GM12875 (cell line): Measurements from ENCODE around the gene STON2.
"Not testable (repeated sequence)": the region's sequence is repeated elsewhere in the genome, so short reads cannot be mapped to it uniquely, and the experiment has no call there.

Experiments
- H3K4me3 ChIP-seq: one replicate; pipeline ENCODE4 v1.5.1; 2011; ENCODE audit warnings: low read depth, low read length, control low read depth
- TF ChIP-seq, protein P1 (sequence below): IDR thresholded peaks from 2 replicates; pipeline ENCODE4 v1.5.1; 2011; ENCODE audit warnings: low read depth, mild to moderate bottlenecking, control low read depth, inconsistent platforms, low read length, moderate library complexity, borderline replicate concordance; ENCODE audit not compliant: insufficient read depth

Gene STON2

DNA sequence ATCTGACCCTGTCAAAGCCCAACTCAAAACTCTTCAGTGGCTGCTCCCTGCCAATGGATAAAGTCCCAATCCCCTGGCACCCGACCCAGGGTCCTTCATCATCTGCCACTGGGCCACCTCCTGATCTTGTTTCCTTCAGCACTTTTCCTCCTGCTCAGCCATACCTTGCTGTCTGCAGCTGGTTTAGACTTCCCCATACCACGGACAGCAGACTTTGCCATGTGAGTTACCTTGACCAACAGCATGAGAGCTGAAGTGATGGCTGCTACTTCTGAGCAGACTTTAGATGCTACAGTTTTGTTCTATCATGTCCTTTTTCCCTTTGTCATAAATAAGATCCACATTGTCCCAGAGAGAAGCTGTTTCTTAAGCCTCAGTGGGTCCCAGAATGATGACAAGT, 33.3 kb upstream of the STON2 start:
- H3K4me3 ChIP-seq, result no peak overlapping the region
- TF ChIP-seq, protein P1, sequence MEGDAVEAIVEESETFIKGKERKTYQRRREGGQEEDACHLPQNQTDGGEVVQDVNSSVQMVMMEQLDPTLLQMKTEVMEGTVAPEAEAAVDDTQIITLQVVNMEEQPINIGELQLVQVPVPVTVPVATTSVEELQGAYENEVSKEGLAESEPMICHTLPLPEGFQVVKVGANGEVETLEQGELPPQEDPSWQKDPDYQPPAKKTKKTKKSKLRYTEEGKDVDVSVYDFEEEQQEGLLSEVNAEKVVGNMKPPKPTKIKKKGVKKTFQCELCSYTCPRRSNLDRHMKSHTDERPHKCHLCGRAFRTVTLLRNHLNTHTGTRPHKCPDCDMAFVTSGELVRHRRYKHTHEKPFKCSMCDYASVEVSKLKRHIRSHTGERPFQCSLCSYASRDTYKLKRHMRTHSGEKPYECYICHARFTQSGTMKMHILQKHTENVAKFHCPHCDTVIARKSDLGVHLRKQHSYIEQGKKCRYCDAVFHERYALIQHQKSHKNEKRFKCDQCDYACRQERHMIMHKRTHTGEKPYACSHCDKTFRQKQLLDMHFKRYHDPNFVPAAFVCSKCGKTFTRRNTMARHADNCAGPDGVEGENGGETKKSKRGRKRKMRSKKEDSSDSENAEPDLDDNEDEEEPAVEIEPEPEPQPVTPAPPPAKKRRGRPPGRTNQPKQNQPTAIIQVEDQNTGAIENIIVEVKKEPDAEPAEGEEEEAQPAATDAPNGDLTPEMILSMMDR, result no peak

DNA sequence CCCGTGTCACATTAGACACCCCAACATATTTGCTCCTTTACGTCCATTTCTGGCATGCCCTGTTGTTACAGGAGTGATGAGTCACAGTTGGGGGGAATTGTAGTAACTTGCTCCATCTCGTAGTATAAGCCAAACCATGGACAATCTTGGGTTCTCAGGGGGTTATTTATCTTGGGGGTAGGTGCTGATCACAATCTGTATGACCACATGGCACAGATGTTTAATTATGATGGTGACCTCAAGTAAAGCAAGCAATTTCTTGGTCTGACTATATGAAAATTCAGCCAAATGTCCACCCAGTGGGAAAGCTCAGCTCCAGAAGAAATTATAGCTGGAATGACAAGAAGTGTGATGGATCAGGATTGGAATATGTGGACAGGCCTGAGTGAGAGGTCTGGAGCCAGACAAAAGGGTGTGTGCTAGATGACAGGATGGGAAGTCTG, 32.1 kb upstream of the STON2 start:
- H3K4me3 ChIP-seq, result no peak overlapping the region
- TF ChIP-seq, protein P1, result no peak

DNA sequence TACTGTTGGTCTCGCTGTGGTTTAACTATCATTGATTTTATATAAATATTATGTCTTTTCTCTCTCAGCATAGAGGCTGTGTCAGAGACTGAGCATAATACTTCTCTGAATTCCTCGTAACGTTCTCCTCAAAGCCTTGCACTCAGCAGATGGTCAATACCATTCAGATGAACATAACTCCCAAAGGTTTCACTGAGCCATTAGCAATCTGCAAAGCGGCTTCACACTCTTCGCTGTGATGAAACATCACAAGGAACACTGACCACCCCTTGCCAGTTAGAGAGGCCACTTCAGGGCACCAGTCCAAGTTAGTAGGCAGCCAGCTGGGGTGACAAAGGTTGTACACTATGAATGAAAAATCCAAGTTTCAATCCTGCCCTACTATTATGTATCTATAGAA, 30.1 kb upstream of the STON2 start:
- TF ChIP-seq, protein P1, result no peak
- H3K4me3 ChIP-seq, result no peak overlapping the region

DNA sequence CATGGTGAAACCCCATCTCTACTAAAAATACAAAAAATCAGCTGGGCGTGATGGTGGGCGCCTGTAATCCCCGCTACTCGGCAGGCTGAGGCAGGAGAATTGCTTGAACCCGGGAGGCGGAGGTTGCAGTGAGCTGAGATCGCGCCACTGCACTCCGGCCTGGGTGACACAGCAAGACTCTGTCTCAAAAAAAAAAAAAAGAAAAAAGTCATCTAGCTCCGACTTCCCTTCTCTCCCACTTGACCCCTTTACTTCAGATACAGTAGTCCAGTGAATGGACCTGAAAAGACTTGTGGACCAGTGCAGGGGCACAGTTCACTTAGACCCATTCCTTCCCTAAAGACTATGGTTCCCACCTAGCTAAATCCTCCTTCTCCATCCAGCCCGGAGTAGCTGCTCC, 29.6 kb upstream of the STON2 start:
- not testable (repeated sequence) for H3K4me3 ChIP-seq

DNA sequence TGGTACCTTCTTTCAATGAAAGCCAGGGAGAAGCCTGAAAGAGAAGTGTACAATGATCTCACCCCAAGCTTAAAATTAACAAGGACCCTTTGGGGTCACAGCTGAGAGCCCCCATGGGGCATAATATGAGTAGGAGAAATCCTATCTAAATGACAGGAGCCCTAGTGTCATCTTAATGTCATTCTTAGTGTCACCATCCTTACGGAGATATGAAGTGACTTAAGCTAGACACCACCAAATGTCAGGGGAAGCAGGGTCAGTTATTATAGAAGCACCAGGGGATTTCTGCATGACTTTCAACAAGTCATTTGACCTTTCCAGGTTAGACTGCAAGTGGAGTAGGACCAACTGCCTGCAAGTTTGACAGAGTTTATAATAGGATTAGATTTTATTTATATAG, 28.9 kb upstream of the STON2 start:
- TF ChIP-seq, protein P1, result no peak
- H3K4me3 ChIP-seq, result no peak overlapping the region

DNA sequence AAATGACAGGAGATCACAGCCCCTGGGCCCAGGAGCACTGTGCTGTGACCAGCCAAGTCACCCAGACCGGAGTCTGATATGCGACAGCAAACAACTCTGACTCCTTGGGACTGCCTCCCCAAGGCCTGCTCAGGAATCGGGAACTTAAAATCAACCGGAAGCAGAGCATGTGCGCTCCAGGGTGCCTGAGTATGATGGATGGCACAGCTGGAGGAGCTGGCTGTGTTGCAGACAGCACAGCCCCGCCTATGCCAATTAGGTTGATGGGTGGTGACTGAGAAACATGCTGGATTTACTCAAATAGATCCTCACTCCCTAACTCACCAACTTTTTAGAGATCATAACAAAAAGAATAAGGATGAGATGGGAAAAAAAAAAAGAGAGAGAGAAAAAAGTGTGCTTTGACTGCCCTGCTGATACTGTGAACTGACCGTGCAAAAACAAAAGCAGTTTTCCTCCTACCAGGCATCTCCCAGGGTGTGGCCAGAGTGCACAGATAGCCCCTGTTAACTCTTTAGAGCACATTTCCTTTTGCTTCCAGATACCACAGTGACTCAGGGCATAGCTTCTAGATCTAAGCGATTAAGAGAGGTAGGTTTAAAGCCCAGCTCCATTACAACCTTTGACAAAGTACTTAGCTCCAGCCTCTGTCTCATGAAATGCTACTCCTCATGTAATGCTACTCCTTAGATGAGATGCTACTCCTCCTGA, 27.4 kb upstream of the STON2 start:
- H3K4me3 ChIP-seq, result no peak overlapping the region
- TF ChIP-seq, protein P1, result no peak

DNA sequence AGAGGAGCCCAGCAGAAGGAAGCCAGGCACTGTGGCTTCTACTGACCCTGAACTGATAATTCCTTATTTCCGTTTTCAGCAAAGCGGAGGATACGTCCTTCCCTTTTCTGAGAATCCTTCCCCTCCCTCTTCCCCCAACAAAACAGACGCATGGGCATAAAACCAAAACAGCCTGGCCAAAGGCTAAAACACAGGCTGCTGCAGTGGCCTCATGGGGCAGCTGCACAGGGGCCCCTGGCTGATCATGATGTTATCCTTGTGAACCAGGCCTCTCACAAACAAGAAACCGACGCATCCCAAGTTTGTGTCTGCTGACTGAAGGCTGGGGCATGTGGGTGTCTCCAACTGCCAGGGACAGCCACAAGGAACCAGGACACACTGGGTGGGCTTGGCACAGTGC, 23.4 kb upstream of the STON2 start:
- TF ChIP-seq, protein P1, result no peak
- no peak overlapping the region for H3K4me3 ChIP-seq
